Adipose tissue (tissue), 3 donors: ENCODE results near the gene GUCY1A2. TPM values are rescaled to one million over a fixed set of nuclear protein-coding genes. Genes with fewer than 3 reads are reported as not detected.
"Not testable (repeated sequence)": the region's sequence is repeated elsewhere in the genome, so short reads cannot be mapped to it uniquely, and the experiment has no call there.

Source experiments
- H3K27ac ChIP-seq: one replicate; pipeline ENCODE4 v1.5.1; 2013; ENCODE audit warnings: low read depth, low read length
- WGBS, 3 donors: extraction: QIAGEN DNeasy Blood & Tissue Kit; methylation state at CpG; one replicate each; pipeline ENCODE4 v1.1.7; 2013; 5-methylcytosine and 5-hydroxymethylcytosine counted together
- polyA plus RNA-seq, 3 donors: library from polyadenylated mRNA; stranded (reverse); fragments of 200-250 nt; gene quantifications; one replicate each; pipeline ENCODE4 v1.2.3, GENCODE V29; 2013
- donor health status: healthy with polysubstance abuse.
- donor health status: Bipolar disorder and iron deficiency.
- donor health status: healthy.

The GUCY1A2 gene
- polyA plus RNA-seq, 3 donors, result 1.1 to 2.1 (median 1.3) TPM

DNA sequence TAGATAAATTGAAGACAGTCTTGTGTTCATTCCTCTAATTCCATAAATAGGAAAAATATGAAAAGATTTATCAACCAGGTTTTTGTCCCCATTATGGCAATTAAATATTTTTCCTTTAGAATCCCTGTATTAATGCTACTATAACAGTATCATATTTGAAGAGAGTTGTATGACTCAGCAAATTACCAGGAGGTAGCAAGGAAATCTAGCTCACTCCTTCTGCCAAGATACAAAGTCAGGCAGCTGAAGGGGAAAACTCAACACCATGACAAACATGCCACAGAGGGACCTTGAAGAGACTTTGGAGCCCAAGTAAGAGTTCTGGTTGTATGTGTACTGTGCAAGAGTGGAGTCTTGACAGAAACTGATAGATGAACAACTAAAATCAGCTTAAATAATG lies 143.3 kb downstream of the GUCY1A2 start:
- no peak overlapping the region for H3K27ac ChIP-seq

DNA sequence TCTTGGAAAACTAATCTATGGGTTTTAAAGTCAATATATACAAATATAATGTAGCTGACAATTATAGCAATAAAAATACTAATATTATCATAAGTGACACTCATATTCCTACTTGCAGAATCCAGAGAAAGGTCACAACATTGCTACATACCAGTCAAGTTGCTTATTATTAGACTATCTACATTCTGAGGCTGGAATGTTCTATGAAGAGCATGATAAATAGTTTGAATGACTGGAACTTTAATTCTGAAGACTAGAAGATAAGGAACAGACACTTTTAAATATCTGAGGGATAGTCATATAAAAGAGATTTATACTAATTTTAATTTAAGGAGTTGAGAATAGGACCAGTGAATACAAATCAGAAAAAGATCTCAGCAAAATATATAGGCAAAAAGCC lies 146.0 kb downstream of the GUCY1A2 start:
- H3K27ac ChIP-seq, result no peak overlapping the region

DNA sequence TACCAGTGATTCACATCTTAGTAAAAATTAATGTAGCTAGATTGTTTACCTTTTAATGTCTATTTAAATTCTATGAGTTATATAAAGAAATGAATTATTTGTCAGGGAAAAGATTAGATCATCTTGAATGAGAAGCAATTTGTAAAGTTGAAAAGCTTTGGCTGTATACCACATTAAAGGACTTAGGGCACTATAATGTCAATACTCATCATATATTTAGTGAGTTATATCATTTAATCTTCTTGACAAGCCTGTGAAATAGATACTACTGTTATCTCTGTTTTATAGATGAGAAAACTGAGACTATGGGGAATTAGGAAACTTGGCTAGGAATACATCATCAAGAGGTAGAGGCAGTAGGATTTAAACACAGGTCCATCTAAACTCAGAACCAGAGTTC lies 160.1 kb downstream of the GUCY1A2 start:
- H3K27ac ChIP-seq, result no peak overlapping the region

DNA sequence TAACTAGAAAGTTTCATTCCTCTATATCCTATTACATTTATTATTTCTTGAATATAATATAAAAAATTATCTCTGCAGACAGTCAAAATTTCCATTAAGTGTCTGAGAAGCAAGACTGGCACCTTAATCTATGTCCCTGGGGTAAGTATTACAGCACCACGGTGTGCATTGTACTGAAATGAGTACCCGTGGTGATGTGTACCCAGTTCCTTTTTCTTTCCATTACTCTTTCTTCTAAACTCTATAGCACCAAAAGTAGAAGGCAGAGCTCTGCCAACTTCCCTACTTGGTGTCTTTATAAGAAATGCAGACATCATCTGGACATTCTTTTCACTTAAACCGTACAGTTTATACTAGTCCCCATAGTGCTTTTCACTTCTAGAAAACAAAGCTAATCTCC lies 161.7 kb downstream of the GUCY1A2 start:
- H3K27ac ChIP-seq, result no peak overlapping the region
- 54 to 64% (median 63%) methylated on average over 3 of the region's 3 CpGs for WGBS, 3 donors

DNA sequence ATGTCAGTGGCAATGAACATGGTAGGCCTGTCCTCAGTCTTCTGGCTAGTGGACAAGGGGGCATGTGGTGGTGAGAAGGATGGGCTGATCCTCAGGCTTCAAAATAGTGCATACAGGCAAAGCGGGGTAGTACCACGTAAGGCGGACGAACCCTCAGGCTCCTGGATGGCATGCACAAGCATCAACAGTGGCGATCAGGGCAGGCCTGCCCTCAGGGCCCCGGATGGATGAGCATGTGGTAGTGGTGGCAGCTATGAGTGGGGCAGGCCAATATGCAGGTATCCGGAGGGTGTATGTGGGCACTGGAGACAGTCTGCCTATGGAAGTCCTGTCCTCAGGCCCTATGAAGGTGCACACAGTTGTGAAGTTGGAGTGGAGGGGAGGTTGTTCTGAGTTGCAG lies 163.8 kb downstream of the GUCY1A2 start:
- H3K27ac ChIP-seq, result no peak overlapping the region
- WGBS, 3 donors, result 89 to 94% (median 94%) methylated on average over 7 of the region's 7 CpGs

DNA sequence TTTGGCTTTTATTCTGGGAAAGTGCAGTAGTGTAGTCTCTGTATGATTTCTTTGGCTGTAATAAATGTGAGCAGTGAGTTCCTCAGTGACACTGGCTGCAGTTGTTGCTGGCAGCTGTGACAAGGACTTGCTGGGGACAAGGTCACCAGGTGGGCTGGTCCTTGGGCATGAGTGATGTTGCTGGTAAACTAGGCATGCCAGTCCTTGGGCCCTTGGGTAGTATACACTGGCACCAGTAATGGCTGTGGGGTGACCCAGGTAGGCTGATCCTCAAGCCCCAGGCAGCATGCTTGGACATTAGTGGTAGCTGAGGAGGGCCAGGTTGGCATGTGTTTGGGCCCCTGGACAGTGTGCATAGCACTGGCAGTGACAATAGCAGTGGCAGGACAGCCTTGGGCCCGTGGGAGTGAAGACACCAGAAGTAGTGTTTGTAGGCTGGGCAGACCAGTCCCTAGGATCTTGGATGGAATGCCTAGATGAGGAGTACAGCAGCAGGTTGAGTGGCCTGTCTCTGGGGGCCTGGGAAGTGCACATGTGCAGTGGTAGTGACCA lies 164.3 kb downstream of the GUCY1A2 start:
- 73 to 100% (median 89%) methylated on average over 1 of the region's 1 CpG for WGBS, 3 donors
- no peak overlapping the region for H3K27ac ChIP-seq

DNA sequence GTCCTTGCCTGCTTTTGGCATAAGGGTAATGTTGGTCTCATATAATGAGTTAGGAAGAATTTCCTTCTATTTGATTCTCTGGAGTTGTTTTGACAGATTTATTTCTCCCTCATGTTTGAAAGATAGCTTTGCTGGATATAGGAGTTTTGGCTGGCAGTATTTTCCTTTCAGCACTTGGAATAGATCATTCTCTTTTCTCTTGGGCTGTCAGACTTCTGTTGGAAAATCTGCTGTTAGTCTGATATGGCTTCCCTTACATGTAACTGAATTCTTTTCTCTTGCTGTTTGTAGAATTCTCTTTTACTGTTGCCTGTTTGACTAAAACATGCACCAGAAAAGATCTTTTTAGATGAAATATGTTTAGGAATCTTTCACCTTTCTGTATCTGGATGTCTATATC lies 165.5 kb downstream of the GUCY1A2 start:
- H3K27ac ChIP-seq, result no peak overlapping the region

DNA sequence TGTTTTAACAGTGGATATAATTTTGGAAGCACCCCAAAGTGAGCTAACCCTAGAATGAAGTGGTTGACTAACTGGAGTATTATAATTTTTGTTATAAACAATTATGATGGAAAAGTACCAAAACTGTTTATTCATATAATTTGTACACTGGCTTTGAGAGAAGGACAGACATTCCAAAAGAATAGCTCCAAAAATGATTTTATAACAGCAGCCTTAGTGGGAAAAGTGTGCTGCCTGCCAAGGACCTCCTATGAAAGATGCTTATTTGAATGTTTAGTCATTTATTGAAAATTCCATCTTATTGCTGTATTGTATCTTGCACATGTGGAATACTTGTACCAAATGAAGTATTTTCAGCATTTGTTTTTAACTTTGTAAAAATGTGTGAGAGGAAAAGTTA lies 169.8 kb downstream of the GUCY1A2 start:
- H3K27ac ChIP-seq, result no peak overlapping the region

DNA sequence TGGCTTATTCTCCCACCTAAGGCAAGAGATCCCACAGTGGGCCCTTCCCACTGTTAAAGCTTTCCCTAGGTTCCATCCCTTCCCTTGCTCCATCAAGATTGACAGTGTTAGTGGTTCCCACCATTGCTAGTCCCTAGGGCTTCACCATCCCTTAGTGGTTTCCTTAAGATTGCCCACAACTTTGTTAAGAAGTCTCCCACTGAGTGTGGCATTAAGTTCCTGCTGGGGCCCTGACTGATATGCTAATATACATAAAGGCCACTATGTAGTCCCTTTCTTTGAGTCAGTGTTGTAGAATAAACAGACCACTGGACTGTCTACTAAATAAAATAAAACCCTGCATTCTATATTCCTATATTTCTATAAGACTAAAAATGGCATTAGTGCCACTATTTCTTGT lies 176.1 kb downstream of the GUCY1A2 start:
- H3K27ac ChIP-seq, result no peak overlapping the region

DNA sequence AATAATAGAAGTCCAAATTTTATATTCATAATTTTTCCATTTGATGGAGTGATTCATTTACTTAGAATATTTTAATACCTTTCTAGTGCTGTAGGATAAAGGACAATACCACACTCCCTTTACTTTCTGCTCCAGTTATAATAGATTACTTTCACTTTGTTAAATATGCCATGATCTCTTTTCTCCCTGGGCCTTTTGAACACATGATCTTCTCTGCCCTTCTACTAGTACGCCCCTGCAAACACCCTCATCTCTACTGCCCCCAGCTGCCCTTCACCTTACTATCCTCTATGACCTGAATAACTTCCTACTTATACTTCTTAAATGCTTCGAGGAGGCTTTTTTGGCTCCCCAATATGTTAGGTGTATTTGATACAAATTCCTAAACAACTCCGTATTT lies 177.3 kb downstream of the GUCY1A2 start:
- H3K27ac ChIP-seq, result no peak overlapping the region
- WGBS, 3 donors, result 60 to 80% (median 77%) methylated on average over 3 of the region's 3 CpGs

DNA sequence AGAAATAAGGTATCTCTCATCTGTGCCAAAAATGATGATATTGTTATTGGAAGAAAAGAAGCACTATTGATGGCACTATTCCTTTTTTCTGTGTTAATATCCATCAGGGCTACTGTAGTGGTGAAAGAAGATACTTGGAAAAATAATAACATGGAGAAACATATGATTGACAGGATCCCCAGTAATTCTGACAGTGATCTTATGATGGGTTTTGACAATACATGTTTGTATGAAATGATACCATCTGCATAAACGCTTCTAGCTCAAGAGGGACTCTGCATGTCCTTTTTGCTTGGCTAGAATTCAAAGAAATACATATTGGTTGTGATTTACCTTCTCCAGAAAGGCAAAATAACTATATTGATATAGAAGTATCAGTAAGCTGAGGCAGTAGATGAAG lies 178.1 kb downstream of the GUCY1A2 start:
- WGBS, 3 donors, result 48 to 84% (median 70%) methylated on average over 1 of the region's 1 CpG

DNA sequence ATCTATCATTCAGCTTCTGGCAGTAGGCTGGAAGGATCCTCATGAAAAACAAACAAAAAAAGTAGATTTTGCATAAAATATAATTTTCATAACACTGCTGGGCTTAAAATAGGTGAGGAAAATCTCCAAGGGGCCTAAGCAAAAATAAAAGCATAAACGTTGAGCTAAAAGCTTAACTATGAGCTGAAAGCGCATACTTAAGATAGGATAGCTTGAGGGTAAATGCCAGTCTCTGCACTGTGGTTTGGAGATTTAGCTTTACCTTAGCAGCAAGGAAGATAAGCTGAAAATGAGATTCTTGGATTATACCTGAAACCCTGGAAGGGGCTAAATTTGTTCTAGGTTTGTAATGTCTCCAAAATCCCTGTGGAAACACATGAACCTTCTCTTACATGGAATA lies 183.7 kb downstream of the GUCY1A2 start:
- H3K27ac ChIP-seq, result no peak overlapping the region
- WGBS, 3 donors, result 71 to 73% (median 72%) methylated on average over 2 of the region's 2 CpGs

More for the DNA sequence above, 178.1 kb downstream of the GUCY1A2 start:
- H3K27ac ChIP-seq, result no peak overlapping the region

DNA sequence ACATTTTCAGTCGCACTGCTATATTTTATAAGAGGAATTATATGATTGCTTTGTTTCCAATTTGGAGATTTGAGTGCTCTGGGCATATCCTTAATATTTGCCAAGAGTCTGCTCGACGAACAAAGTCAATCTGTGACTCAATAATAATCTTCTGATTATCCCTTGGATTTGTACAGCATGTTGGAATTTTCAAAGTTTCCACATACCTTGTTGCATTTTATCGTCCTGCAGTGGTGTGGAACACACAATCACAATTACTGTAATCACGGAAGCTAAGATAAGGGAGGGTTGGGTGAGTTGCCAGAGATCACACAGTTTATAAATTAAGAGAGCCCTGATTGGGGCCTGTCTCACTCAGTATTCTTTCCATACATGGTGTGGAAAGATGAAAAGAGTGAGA lies 189.3 kb downstream of the GUCY1A2 start:
- H3K27ac ChIP-seq, result no peak overlapping the region
- WGBS, 3 donors, result 45 to 86% (median 81%) methylated on average over 5 of the region's 5 CpGs

DNA sequence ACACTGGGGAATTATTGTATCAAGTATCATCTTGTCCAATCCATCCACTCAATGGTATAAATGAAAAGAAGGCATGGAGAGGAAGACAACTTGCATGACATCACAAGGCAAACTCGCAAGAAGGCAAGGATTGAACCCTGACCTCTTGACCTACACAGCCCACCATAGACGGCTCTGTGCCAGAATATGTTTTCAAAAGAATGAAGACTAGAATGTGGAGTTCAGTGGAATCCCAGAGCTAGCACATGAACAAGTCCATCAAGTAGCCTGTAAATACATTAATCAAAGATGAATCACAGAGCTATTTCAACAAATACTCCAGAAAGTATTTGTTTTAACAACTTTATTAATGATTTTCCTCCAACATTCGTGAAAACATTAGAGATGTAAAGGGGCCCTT lies 189.7 kb downstream of the GUCY1A2 start:
- WGBS, 3 donors, result 40 to 76% (median 64%) methylated on average over 3 of the region's 3 CpGs
- H3K27ac ChIP-seq, result no peak overlapping the region

DNA sequence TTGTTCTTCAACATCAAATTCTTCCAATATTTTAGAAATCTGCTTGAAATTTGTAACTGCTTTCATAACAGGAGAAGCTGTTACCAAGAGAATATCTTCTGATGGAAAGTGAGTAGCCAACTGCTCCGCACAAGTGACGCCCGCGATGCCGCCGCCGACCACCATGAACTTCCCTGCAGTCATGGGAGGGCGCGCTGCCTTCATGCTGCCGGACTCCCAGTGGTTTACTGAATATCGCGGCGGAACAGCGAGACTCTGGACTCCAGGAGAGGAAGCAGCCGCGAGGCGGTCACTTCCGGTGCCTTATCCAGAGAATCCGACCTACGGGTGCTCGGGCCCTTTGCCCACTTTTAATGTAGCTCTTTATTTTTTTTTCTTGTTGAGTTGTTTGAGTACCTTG lies 190.6 kb downstream of the GUCY1A2 start:
- 96 to 98% (median 97%) methylated on average over 21 of the region's 21 CpGs for WGBS, 3 donors
- H3K27ac ChIP-seq, result no peak overlapping the region

DNA sequence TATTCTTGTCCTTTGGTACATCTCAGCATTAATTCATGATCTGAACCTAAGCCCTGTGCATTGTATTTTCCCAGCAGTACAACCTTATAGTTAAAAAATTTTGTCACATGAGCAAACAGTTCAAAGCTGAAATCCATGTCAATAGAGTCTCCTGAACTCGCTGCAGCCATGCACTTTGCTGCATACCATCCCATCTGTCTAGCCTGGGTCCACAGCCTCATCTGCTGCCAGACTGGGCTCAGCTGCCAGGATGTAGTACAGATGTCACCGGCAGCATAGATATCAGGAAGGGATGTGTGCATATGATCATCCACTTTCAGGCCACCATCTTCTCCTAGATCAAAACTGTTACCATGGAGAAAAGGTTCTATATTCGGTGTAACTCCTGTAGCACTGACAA lies 191.7 kb downstream of the GUCY1A2 start:
- not testable (repeated sequence) for H3K27ac ChIP-seq
- 82 to 95% (median 86%) methylated on average over 3 of the region's 3 CpGs for WGBS, 3 donors

DNA sequence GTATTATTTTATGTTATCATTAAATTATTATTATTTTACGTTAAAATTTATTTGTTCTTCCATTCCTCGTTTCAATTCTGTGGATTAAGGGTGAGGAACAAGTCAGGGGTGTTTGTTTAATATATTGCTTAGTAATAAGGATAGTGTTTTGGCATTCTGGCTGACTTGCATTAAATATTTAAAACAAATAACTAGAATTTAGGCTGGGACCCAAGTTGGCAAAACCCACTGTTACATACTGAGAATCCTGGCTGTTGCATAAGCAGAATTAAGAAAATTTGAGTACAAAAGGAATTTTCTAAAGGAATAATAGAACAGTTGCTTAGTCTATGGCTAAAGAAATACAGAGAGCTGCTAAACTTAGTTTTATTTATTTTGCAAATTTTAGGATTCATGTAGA lies 196.4 kb downstream of the GUCY1A2 start:
- WGBS, 3 donors, result 54 to 67% (median 65%) methylated on average over 2 of the region's 2 CpGs
- H3K27ac ChIP-seq, result no peak overlapping the region

DNA sequence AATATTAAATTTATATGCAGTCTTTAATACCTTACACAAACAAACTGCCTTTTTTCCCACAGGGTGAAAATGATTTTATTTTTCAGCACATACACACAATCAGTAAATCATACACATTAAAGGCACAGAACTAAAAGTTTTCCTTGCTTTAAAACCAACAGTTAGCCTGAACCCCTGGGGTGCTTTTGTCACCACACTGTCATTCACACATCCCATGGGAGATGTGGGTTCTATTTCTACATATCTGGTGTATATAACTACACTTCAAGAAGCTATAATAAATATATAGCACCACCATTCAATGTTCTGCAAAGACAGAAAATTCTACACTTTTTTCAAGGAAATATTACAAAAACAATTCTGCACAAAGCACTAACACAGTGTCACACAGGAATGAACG lies 197.0 kb downstream of the GUCY1A2 start:
- WGBS, 3 donors, result 40 to 78% (median 67%) methylated on average over 1 of the region's 1 CpG
- H3K27ac ChIP-seq, result no peak overlapping the region

DNA sequence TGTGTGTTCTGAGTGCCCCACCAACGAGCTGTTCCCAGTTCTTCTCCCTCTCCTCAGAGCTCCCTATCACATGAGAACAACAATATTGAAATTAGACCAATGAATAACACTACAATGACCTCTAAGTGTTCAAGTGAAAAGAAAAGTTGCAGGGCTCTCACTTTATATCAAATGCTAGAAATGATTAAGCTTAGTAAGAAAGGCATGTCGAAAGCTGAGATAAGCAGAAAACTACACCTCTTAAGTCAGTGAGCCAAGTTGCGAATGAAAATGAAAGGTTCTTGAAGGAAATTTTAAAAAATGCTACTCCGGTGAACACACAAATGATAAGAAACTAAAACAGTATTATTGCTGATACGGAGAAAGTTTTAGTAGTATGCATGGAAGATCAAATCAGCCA lies 199.8 kb downstream of the GUCY1A2 start:
- WGBS, 3 donors, result 65 to 77% (median 71%) methylated on average over 5 of the region's 5 CpGs
- H3K27ac ChIP-seq, result no peak overlapping the region

DNA sequence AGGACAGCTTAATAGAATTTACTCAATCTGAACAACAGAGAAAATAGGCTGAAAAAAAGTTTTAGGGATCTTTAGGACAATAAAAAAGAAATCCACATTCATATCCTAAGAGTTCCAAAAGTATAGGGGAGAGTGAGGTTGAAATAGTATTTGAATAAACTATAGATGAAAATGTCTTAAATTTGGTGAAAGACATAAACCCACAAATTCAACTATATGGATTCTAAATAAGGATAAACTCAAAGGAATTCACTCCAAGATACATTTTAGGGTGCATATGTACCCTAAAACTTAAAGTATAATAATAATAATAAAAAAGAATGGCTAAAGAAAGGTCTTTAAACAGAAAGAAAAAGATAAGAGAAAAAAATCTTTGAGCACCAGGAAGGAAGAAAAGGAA lies 203.1 kb downstream of the GUCY1A2 start:
- no peak overlapping the region for H3K27ac ChIP-seq

DNA sequence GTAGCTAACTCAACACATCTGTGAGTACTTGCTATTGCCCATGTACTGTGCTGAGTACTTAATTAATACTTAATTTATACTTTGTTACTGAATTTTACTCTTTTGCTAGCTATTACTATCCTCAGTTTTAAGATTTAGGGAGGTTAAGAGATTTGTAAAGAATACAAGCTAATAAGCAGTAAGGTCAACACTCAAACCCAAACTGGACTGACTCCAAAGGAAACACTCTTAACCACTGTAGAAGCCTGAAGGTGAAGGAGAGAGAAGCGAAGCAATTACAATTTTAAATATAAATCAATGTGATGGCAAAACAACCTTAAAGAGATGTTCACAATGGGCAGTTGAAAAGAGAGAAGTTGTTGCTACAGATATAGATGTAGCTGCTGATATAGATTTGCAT lies 204.5 kb downstream of the GUCY1A2 start:
- H3K27ac ChIP-seq, result no peak overlapping the region
- 73 to 82% (median 76%) methylated on average over 1 of the region's 1 CpG for WGBS, 3 donors

DNA sequence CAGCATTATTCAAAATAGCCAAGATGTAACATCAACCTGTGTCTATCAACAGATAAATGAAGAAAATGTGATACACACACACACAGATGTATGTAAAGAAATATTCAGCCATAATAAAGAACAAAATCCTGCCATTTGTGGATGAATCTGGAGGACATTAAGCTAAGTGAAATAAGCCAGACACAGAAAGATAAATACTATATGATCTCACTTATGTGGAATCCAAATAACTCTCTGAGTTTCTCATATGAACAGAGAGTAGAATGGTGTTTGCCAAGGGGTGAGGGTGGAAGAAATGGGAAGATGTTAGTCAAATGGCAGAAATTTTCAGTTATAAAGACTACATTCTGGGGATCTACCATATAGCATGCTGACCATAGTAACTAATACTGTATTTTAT lies 224.2 kb downstream of the GUCY1A2 start:
- no peak overlapping the region for H3K27ac ChIP-seq
